ENCODE measurements around the gene MARK1. TPM values are rescaled to one million over a fixed set of nuclear protein-coding genes. Genes with fewer than 3 reads are reported as not detected.

The MARK1 gene
- total RNA-seq, 1 donor: 0.72 TPM

GRCh38 chr1:220498188-220498587, 29.7 kb upstream of the MARK1 start:
- no peak overlapping the region for H3K27ac ChIP-seq (ENCODE audit: low read depth, low read length)
- H3K4me1 ChIP-seq (ENCODE audit: insufficient read depth, low read length): no peaks in the 10 kb centered on the region
- no peak for TF ChIP-seq CTCF (IDR thresholded peaks at IDR 0.05; ENCODE audit: extremely low read depth, low read depth, low read length)
- no peak overlapping the region for H2AFZ ChIP-seq (ENCODE audit: low read length)
- H3K27me3 ChIP-seq (ENCODE audit: insufficient read depth, low read length): no peaks in the 10 kb centered on the region
- H3K79me2 ChIP-seq (ENCODE audit: insufficient read depth, low read length): no peaks in the 10 kb centered on the region
- DNase-seq (ENCODE audit: insufficient read length, low spot score, missing footprints): no peak
- H3K4me2 ChIP-seq (ENCODE audit: insufficient read depth, low read length): no peak overlapping the region
- H4K20me1 ChIP-seq (ENCODE audit: insufficient read depth, low read length): no peaks in the 10 kb centered on the region
- H3K36me3 ChIP-seq (ENCODE audit: insufficient read depth, low read length): no peaks in the 10 kb centered on the region
- no peak overlapping the region for H3K4me3 ChIP-seq (ENCODE audit: insufficient read depth, low read length)
- H3K9me3 ChIP-seq (ENCODE audit: low read depth, low read length): no peaks in the 10 kb centered on the region

- no peaks in the 10 kb centered on the region for H4K20me1 ChIP-seq (ENCODE audit: insufficient read depth, low read length)
- no peaks in the 10 kb centered on the region for H3K4me1 ChIP-seq (ENCODE audit: insufficient read depth, low read length)
- no peak for TF ChIP-seq CTCF (IDR thresholded peaks at IDR 0.05; ENCODE audit: extremely low read depth, low read depth, low read length)
- no peak overlapping the region for H3K4me2 ChIP-seq (ENCODE audit: insufficient read depth, low read length)
- H3K9me3 ChIP-seq (ENCODE audit: low read depth, low read length): no peaks in the 10 kb centered on the region
- H3K27me3 ChIP-seq (ENCODE audit: insufficient read depth, low read length): no peaks in the 10 kb centered on the region
- no peak overlapping the region for H3K4me3 ChIP-seq (ENCODE audit: insufficient read depth, low read length)
- no peaks in the 10 kb centered on the region for H3K79me2 ChIP-seq (ENCODE audit: insufficient read depth, low read length)
- no peak overlapping the region for H3K27ac ChIP-seq (ENCODE audit: low read depth, low read length)
- no peak for DNase-seq (ENCODE audit: insufficient read length, low spot score, missing footprints)
- H3K36me3 ChIP-seq (ENCODE audit: insufficient read depth, low read length): no peaks in the 10 kb centered on the region
- no peak overlapping the region for H2AFZ ChIP-seq (ENCODE audit: low read length)
These were observed 27.6 kb upstream of the MARK1 start for GRCh38 chr1:220500372-220500771.

- Histone ChIP-seq H3K4me3 (ENCODE audit: insufficient read depth, low read length) (no peak overlapping the region), H3K27me3 (ENCODE audit: insufficient read depth, low read length) (no peaks in the 10 kb centered on the region), H4K20me1 (ENCODE audit: insufficient read depth, low read length) (no peaks in the 10 kb centered on the region), H3K4me1 (ENCODE audit: insufficient read depth, low read length) (no peaks in the 10 kb centered on the region), H3K27ac (ENCODE audit: low read depth, low read length) (no peak overlapping the region), H3K4me2 (ENCODE audit: insufficient read depth, low read length) (no peak overlapping the region), H3K9me3 (ENCODE audit: low read depth, low read length) (no peaks in the 10 kb centered on the region), H3K79me2 (ENCODE audit: insufficient read depth, low read length) (no peaks in the 10 kb centered on the region), H3K36me3 (ENCODE audit: insufficient read depth, low read length) (no peaks in the 10 kb centered on the region), H2AFZ (ENCODE audit: low read length) (no peak overlapping the region)
- TF ChIP-seq CTCF (IDR thresholded peaks at IDR 0.05; ENCODE audit: extremely low read depth, low read depth, low read length): no peak
- DNase-seq (ENCODE audit: insufficient read length, low spot score, missing footprints): no peak
These were observed 23.6 kb upstream of the MARK1 start for GRCh38 chr1:220504329-220504728.

GRCh38 chr1:220507085-220507484, 20.9 kb upstream of the MARK1 start:
- Histone ChIP-seq H3K27me3 (ENCODE audit: insufficient read depth, low read length) (no peaks in the 10 kb centered on the region), H2AFZ (ENCODE audit: low read length) (no peak overlapping the region), H4K20me1 (ENCODE audit: insufficient read depth, low read length) (no peaks in the 10 kb centered on the region), H3K36me3 (ENCODE audit: insufficient read depth, low read length) (no peaks in the 10 kb centered on the region), H3K4me2 (ENCODE audit: insufficient read depth, low read length) (no peak overlapping the region), H3K9me3 (ENCODE audit: low read depth, low read length) (no peaks in the 10 kb centered on the region), H3K4me3 (ENCODE audit: insufficient read depth, low read length) (no peak overlapping the region), H3K79me2 (ENCODE audit: insufficient read depth, low read length) (no peaks in the 10 kb centered on the region), H3K27ac (ENCODE audit: low read depth, low read length) (no peak overlapping the region), H3K4me1 (ENCODE audit: insufficient read depth, low read length) (no peaks in the 10 kb centered on the region)
- TF ChIP-seq CTCF (IDR thresholded peaks at IDR 0.05; ENCODE audit: extremely low read depth, low read depth, low read length): no peak
- DNase-seq (ENCODE audit: insufficient read length, low spot score, missing footprints): no peak

All from osteoblast (primary cell).